Testis (tissue), 3 donors: ENCODE results near the gene FRMD5. TPM values are rescaled to one million over a fixed set of nuclear protein-coding genes. Genes with fewer than 3 reads are reported as not detected.

ENCODE experiments used
- DNase-seq: peaks from one replicate; pipeline ENCODE4 v3.0.0-alpha.2; 2019
- H3K27ac ChIP-seq, 2 donors: fragments of 200-600 bp; sonication (generic); one replicate each; pipeline ENCODE4 v1.5.1; 2019
- H3K27me3 ChIP-seq: fragments of 200-600 bp; sonication (generic); one replicate; pipeline ENCODE4 v1.5.1; 2019
- H3K36me3 ChIP-seq: fragments of 200-600 bp; sonication (generic); one replicate; pipeline ENCODE4 v1.5.1; 2017; ENCODE audit warnings: low read depth; ENCODE audit errors: missing control alignments
- H3K4me1 ChIP-seq: fragments of 200-600 bp; sonication (generic); one replicate; pipeline ENCODE4 v1.5.1; 2019
- H3K4me3 ChIP-seq, 2 donors: fragments of 200-600 bp; sonication (generic); one replicate each; pipeline ENCODE4 v1.5.1; 2017 to 2019
- H3K9me3 ChIP-seq: fragments of 200-600 bp; sonication (generic); one replicate; pipeline ENCODE4 v1.5.1; 2017
- POLR2A ChIP-seq: fragments of 450-650 bp; IDR thresholded peaks from one replicate; pipeline ENCODE4 v1.6.1; 2017; ENCODE audit warnings: antibody characterized with exemption, mild to moderate bottlenecking, moderate library complexity
- WGBS, 2 donors: methylation state at CpG; one replicate each; pipeline ENCODE4 v1.1.5; 2018; 5-methylcytosine and 5-hydroxymethylcytosine counted together
- intact Hi-C: fragments of 100-400 bp; cut with DNase I; formaldehyde crosslinking; loops from one replicate; pipeline ENCODE4 v1.15.1; 2023; ENCODE audit warnings: low total_unique reads
- polyA plus RNA-seq: library from polyadenylated mRNA; stranded (reverse); fragments of 350-450 nt; fragmentation: Illumina TruSeq; extraction: RNeasy Lipid Tissue Mini Kit (QIAGEN cat#74804); gene quantifications from one replicate; pipeline ENCODE4 v1.2.3, GENCODE V29; 2014; ENCODE audit warnings: low read depth, low replicate concordance; ENCODE audit not compliant: insufficient read depth
- total RNA-seq, 2 donors: library from RNA; depleted of rRNA; stranded (reverse); fragments of >200 nt; gene quantifications; one replicate each; pipeline ENCODE4 v1.2.3, GENCODE V29; 2016
- TF ChIP-seq, protein P1 (sequence below), 3 experiments: fragments of 450-650 bp in 2 of 3; fragments of 200-600 bp in 1 of 3; sonication (generic) in 1 of 3; IDR thresholded peaks; one replicate each; pipeline ENCODE4 v1.5.1; 2016 to 2019; ENCODE audit warnings: antibody characterized with exemption in 3 of 3, mild to moderate bottlenecking in 2 of 3, moderate library complexity in 1 of 3

Gene FRMD5
- total and polyA plus RNA-seq, 3 donors from 2014 or later, result 10.5 to 12.3 (median 10.6) TPM

- H3K4me3 ChIP-seq, result no peak overlapping the region
- intact Hi-C loops, result no loop called here
- DNase-seq, result no peak
- no peak overlapping the region for H3K27ac ChIP-seq
- H3K27me3 ChIP-seq, result no peaks in the 10 kb centered on the region
- H3K36me3 ChIP-seq, result no peaks in the 10 kb centered on the region
- TF ChIP-seq, protein P1, sequence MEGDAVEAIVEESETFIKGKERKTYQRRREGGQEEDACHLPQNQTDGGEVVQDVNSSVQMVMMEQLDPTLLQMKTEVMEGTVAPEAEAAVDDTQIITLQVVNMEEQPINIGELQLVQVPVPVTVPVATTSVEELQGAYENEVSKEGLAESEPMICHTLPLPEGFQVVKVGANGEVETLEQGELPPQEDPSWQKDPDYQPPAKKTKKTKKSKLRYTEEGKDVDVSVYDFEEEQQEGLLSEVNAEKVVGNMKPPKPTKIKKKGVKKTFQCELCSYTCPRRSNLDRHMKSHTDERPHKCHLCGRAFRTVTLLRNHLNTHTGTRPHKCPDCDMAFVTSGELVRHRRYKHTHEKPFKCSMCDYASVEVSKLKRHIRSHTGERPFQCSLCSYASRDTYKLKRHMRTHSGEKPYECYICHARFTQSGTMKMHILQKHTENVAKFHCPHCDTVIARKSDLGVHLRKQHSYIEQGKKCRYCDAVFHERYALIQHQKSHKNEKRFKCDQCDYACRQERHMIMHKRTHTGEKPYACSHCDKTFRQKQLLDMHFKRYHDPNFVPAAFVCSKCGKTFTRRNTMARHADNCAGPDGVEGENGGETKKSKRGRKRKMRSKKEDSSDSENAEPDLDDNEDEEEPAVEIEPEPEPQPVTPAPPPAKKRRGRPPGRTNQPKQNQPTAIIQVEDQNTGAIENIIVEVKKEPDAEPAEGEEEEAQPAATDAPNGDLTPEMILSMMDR (IDR thresholded peaks at IDR 0.05), result no peak
- no peak for TF ChIP-seq POLR2A
- 64 to 73% methylated on average over 2 of the region's 2 CpGs for WGBS, 2 donors
- H3K9me3 ChIP-seq, result no peaks in the 10 kb centered on the region
- H3K4me1 ChIP-seq, result no peaks in the 10 kb centered on the region
These were observed 69.2 kb downstream of the FRMD5 start for GRCh38 chr15:44125879-44126278.

DNA sequence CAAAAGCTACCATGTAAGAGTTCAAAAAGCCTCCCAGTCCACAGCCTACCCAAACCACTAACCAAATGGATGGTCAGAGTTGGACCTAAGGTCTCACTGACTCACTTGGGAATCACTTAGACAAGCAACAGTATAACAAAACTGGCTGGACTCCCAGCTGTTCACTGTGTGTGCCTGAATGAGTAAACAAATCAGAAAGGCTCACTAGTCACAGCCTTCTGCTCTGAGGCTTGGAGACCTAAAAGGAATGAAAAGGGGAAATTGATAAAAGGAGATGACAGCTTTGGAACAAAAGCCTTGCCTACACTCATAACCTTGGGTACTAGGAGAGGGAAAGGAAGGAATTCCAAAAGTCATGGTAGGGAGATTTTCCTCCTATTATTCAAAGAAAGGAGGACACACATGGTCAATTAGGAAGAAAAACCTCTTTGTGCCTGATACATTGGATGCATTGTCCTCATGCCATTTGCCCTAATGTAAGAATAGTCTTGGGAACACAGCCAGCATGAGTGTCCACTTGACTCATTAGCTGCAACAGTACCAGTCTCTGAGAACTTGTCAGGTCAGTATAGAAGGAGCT lies 92.3 kb downstream of the FRMD5 start:
- no peaks in the 10 kb centered on the region for H3K9me3 ChIP-seq
- peak overlapping the region in 1 of 2 donors; percentile 51 for H3K27ac ChIP-seq
- H3K4me3 ChIP-seq, result no peak overlapping the region
- intact Hi-C loops, result no loop called here
- no peaks in the 10 kb centered on the region for H3K4me1 ChIP-seq
- peak; percentile 80 for DNase-seq
- no peak for TF ChIP-seq POLR2A
- TF ChIP-seq, protein P1 (IDR thresholded peaks at IDR 0.05), result no peak
- no peaks in the 10 kb centered on the region for H3K27me3 ChIP-seq
- H3K36me3 ChIP-seq, result no peaks in the 10 kb centered on the region

DNA sequence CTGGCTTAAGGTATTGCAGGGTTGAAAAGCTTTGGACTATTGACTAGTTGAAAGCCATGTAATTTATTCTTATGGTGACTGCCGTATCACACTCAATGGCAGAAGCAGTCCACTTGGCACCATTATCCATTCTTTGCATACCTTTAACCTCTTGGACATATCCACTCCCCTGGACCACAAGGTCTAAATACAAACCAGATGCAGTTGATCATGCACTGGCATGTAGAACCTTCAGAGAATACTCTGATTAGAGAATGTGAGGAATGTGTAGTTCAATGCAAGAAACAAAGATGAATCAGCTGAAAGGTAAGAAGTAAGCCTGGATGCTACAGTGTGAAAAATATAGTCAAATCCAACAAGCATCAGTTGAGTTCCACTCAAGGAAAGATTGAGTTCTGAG lies 93.1 kb downstream of the FRMD5 start:
- no peak overlapping the region for H3K27ac ChIP-seq
- H3K4me3 ChIP-seq, result no peak overlapping the region
- H3K9me3 ChIP-seq, result no peaks in the 10 kb centered on the region
- no peaks in the 10 kb centered on the region for H3K4me1 ChIP-seq
- no peak for DNase-seq
- WGBS, 2 donors, result 86 to 100% methylated on average over 1 of the region's 1 CpG
- TF ChIP-seq POLR2A, result no peak
- TF ChIP-seq, protein P1 (IDR thresholded peaks at IDR 0.05), result no peak
- intact Hi-C loops, result no loop called here
- H3K36me3 ChIP-seq, result no peaks in the 10 kb centered on the region
- H3K27me3 ChIP-seq, result no peaks in the 10 kb centered on the region

GRCh38 chr15:44101286-44101685 lies 93.8 kb downstream of the FRMD5 start:
- Histone ChIP-seq H3K36me3 (no peaks in the 10 kb centered on the region), H3K27ac (no peak overlapping the region), H3K4me1 (no peaks in the 10 kb centered on the region), H3K27me3 (no peaks in the 10 kb centered on the region), H3K9me3 (no peaks in the 10 kb centered on the region), H3K4me3 (no peak overlapping the region)
- intact Hi-C loops, result no loop called here
- TF ChIP-seq, protein P1 (IDR thresholded peaks at IDR 0.05), result no peak
- no peak for TF ChIP-seq POLR2A
- DNase-seq, result no peak

DNA sequence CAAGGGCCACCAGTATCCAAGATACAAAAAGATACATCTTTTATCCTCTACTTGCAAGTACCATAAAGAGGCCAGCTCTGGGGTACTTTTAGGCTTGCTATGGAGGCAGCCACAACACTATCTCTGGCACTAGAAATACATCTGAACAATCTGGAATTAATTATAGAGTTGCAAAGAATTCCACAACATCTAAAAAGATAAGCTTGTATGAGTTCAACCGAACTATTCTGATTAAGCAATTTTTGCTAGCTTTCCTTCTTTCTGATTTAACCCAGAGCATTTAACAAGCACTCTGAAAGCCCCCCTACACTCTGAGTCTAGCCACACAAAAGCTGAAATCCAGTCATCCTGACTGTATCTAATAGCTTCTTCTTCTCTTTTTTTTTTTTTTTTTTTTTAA lies 95.4 kb downstream of the FRMD5 start:
- H3K4me1 ChIP-seq, result no peaks in the 10 kb centered on the region
- TF ChIP-seq, protein P1 (IDR thresholded peaks at IDR 0.05), result no peak
- no peak for TF ChIP-seq POLR2A
- H3K9me3 ChIP-seq, result no peaks in the 10 kb centered on the region
- no peaks in the 10 kb centered on the region for H3K36me3 ChIP-seq
- 40 to 44% methylated on average over 1 of the region's 1 CpG for WGBS, 2 donors
- H3K4me3 ChIP-seq, result no peak overlapping the region
- intact Hi-C loops, result no loop called here
- DNase-seq, result no peak
- no peaks in the 10 kb centered on the region for H3K27me3 ChIP-seq
- no peak overlapping the region for H3K27ac ChIP-seq
